HUDEP-2 (cell line): ENCODE results near the gene CFAP251.

Source experiments
- DNase-seq, 76 experiments: peaks; one replicate each; lab custom pipeline; 2025; ENCODE audit not compliant: unreplicated experiment in 76 of 76; lab: John Stamatoyannopoulos, UW

CFAP251 gene

DNA sequence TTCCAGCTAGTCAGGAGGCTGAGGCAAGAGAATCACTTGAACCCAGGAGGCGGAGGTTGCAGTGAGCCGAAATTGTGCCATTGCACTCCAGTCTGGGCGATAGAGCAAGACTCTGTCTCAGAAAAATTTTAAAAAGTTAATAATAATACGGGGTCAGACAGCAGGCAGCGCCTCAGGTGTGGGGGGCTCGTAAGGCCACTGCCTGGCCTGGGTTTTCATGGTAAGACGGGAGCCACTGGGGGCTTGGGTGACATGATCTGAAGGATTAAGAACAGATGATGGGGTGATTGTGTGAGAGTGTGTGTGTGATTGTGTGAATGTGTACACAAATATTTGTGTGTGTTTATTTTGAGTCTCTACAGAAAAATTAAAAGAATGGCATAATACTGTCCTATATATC lies 126.9 kb downstream of the CFAP251 start:
- DNase-seq = no peak

DNA sequence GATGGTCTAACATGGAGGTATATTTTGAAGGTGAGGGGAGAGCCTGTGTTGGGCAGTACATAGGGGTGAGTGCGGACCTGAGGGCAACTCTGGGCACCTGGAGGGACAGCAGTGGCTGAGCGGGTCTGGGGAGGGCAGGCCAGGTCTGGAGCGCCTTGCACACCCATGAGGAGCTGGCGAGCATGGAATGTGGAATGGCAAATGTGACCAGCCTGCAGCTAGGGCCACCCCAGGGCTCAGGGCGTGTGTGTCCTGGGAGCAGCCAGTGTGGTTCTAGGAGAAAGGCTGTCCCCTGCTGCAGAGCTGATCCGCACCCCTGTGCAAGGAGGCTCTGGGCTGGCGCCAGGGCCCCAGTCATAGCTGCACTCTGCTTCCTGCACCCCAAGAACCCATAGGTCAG lies 127.8 kb downstream of the CFAP251 start:
- no peak for DNase-seq

DNA sequence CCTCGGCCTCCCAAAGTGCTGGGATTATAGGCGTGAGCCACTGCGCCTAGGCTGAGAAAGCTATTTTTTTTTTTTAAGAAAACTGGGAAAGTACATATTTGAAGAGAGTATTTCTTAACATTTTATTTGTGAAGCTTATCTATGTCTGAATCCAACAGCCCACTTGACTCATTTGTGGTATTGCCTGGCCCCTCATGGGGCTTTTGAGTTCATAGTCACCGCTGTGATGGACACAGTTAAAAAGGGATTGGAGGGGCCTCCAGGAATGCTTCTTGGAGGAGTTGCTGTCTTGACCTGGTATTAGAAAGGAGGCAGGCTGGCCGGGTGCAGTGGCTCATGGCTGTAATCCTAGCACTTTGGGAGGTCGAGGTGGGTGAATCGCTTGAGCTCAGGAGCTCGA lies 129.8 kb downstream of the CFAP251 start:
- DNase-seq = no peak

DNA sequence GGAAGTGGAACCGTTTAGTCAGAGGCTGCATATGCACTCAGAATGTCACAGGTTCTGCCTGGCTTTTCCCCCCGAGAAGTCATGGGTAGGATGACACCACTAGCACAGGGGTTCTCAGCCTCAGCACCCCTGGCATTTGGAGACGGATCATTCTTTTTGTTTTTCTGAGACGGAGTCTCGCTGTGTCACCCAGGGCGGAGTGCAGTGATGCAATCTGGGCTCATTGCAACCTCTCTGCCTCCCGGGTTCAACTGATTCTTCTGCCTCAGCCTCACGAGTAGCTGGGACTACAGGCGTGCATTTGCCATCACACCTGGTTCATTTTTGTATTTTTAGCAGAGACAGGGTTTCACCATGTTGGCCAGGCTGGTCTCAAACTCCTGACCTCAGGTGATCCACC lies 131.4 kb downstream of the CFAP251 start:
- DNase-seq = no peak

DNA sequence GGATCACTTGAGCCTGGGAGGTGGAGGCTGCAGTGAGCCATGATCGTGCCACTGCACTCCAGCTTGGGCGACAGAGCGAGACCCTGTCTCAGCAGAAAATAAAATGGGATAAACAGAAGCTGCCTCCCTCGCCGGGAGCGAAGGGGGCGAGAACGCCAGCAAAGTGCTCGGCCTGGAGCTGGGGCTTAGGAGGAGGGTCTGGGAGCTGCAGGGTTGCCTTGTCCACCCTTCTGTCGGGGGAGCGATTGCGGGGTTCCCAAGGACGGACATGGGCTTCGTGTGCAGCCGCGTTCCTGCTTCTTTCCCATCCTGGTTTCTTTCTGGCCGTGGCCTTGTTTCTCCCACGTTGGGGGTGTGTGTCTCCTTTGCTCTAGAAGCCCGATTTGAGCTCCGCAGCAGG lies 132.3 kb downstream of the CFAP251 start:
- DNase-seq = no peak

DNA sequence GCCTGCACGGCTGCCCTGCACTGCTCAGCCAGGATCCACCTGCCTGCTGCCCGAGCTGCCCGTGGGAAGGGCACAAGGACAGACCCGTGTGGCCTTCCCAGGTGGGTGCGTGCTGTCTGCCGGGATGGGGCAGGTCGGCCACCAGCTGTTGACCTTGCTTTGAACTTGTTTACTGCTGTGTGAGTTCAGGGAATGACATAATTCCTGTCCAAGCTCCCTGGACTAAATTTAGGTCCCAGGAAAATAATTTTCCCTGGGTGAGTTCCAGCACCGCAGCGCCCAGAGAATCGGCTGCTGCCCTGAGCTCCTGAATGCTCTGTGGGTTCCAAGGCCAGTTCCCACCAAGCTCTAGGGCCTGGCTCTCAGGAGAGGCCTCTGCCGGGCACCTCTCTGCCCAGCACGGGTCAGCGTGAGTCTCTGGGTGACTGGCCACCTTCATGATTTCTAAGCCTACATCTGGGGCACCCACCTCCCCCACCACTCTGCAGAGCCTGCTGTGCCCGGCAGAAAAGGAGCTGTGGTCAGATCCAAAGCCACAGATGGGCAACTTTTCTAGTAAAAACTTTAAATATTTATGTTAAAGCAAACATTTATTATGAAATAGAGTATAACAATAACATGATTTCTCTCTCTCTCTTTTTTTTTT lies 133.0 kb downstream of the CFAP251 start:
- no peak for DNase-seq

DNA sequence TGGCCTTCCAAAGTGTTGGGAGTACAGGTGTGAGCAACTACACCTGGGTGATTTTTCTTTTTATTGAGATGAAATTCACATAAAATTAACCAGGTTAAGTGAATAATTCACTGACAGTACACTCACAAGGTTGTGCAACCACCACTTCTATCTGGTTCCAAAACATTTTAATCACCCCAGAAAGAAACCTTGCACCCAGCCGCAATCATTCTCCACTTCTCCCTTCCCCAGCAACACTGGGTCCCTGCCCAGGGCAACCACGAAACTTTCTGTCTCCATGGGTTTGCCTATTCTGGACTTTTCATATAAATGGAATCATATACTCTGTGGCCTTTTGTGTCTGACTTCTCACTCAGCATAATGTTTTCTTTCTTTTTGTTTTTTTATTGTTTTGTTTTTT lies 133.9 kb downstream of the CFAP251 start:
- no peak for DNase-seq
